ENCODE results near the gene ALLC.

DNA sequence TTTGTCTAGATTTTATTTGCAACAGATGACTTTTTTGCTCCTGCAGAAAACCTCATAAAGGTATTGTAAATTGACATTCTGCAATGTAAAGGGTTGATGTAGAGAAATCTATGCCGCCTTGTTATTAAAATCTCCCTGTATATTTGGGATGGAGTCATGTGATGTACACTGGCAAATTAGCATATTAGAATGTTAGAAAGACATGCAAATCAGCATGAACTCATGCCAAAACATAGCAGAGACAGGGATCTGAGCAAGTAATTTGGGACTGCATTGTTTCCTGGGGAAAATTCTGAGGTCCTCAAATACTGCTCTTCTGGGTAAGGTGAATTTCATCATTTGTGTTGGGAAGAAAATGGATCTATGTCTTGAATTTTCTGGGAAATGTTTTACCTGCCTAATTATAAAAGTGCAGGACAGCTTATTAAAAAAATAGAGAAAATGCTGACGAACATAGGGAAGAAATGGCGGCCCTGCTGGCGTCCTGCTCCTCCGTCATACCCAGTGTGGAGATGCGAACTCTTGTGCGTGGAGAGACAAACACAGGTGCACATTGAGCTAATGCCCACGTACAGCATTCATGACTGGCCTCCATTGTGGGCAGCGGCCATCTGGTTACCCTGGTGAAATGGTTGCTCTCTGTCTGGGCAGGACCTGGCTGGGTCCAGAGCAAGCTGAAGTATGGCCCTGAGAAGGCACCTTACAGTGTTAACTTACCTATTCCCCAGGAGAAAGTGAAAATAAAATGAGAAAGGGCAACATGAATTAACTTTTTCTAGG lies 16.3 kb downstream of the ALLC start:
- TF ChIP-seq, protein P1, sequence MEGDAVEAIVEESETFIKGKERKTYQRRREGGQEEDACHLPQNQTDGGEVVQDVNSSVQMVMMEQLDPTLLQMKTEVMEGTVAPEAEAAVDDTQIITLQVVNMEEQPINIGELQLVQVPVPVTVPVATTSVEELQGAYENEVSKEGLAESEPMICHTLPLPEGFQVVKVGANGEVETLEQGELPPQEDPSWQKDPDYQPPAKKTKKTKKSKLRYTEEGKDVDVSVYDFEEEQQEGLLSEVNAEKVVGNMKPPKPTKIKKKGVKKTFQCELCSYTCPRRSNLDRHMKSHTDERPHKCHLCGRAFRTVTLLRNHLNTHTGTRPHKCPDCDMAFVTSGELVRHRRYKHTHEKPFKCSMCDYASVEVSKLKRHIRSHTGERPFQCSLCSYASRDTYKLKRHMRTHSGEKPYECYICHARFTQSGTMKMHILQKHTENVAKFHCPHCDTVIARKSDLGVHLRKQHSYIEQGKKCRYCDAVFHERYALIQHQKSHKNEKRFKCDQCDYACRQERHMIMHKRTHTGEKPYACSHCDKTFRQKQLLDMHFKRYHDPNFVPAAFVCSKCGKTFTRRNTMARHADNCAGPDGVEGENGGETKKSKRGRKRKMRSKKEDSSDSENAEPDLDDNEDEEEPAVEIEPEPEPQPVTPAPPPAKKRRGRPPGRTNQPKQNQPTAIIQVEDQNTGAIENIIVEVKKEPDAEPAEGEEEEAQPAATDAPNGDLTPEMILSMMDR (conservative IDR thresholded peaks at IDR 0.05; ENCODE audit: low read depth in 2 of 2), result no peak
- TF ChIP-seq POLR2AphosphoS5 (IDR thresholded peaks at IDR 0.05; ENCODE audit: low read depth), result no peak
- no peak for TF ChIP-seq ZNF462 (CRISPR knock-in tag; IDR thresholded peaks at IDR 0.05)
- TF ChIP-seq, protein P2, sequence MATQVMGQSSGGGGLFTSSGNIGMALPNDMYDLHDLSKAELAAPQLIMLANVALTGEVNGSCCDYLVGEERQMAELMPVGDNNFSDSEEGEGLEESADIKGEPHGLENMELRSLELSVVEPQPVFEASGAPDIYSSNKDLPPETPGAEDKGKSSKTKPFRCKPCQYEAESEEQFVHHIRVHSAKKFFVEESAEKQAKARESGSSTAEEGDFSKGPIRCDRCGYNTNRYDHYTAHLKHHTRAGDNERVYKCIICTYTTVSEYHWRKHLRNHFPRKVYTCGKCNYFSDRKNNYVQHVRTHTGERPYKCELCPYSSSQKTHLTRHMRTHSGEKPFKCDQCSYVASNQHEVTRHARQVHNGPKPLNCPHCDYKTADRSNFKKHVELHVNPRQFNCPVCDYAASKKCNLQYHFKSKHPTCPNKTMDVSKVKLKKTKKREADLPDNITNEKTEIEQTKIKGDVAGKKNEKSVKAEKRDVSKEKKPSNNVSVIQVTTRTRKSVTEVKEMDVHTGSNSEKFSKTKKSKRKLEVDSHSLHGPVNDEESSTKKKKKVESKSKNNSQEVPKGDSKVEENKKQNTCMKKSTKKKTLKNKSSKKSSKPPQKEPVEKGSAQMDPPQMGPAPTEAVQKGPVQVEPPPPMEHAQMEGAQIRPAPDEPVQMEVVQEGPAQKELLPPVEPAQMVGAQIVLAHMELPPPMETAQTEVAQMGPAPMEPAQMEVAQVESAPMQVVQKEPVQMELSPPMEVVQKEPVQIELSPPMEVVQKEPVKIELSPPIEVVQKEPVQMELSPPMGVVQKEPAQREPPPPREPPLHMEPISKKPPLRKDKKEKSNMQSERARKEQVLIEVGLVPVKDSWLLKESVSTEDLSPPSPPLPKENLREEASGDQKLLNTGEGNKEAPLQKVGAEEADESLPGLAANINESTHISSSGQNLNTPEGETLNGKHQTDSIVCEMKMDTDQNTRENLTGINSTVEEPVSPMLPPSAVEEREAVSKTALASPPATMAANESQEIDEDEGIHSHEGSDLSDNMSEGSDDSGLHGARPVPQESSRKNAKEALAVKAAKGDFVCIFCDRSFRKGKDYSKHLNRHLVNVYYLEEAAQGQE (IDR thresholded peaks at IDR 0.05; ENCODE audit: unreplicated experiment), result no peak
- TF ChIP-seq EZH2 (IDR thresholded peaks at IDR 0.05; ENCODE audit: low read depth, unreplicated experiment), result no peak
- TF ChIP-seq EZH2phosphoT487 (IDR thresholded peaks at IDR 0.05; ENCODE audit: unreplicated experiment), result no peak
- no peak for TF ChIP-seq STAT1 (IDR thresholded peaks at IDR 0.05; ENCODE audit: unreplicated experiment)
- TF ChIP-seq CREB1 (CRISPR knock-in tag; IDR thresholded peaks at IDR 0.05; ENCODE audit: low read depth), result no peak
- TF ChIP-seq JUNB (IDR thresholded peaks at IDR 0.05; ENCODE audit: unreplicated experiment), result no peak
- no peak for TF ChIP-seq ZNF331 (CRISPR knock-in tag; IDR thresholded peaks at IDR 0.05; ENCODE audit: low read depth)
- no peak for TF ChIP-seq NANOG (IDR thresholded peaks at IDR 0.05; ENCODE audit: borderline replicate concordance)
- TF ChIP-seq, protein P3, sequence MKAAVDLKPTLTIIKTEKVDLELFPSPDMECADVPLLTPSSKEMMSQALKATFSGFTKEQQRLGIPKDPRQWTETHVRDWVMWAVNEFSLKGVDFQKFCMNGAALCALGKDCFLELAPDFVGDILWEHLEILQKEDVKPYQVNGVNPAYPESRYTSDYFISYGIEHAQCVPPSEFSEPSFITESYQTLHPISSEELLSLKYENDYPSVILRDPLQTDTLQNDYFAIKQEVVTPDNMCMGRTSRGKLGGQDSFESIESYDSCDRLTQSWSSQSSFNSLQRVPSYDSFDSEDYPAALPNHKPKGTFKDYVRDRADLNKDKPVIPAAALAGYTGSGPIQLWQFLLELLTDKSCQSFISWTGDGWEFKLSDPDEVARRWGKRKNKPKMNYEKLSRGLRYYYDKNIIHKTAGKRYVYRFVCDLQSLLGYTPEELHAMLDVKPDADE (IDR thresholded peaks at IDR 0.05), result no peak
- no peak for TF ChIP-seq ZNF114 (CRISPR knock-in tag; IDR thresholded peaks at IDR 0.05)

All from GM23338 (cell line).